Measurements from ENCODE around the gene SMC5. TPM values are rescaled to one million over a fixed set of nuclear protein-coding genes. Genes with fewer than 3 reads are reported as not detected.

Gene SMC5
- total and polyA plus RNA-seq, 12 donors, result 6.9 to 16.4 (median 12.5) TPM

DNA sequence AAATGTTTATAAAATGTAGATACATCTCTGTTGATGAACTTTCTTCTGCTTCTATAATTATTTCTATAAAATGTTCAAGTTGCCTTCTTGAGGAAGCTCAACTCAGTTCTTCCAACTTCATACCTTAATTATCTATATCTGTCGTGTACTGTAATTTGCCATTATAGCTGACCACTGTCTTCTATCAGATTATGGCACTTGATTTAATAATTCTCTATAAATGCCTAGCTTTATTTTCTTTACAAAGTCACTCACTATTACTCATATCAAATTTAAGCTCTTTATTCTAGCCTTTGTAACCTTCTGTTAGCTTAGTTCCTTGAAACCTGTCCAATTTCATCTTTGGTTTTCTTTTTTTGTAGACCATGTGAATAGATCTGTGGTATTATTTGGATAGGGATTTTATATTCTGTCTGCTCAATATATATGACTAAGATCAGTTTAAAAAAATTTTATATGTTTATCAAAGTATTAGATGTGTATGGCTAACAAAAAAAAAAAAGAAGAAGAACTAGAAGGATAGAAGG, 39.5 kb downstream of the SMC5 start:
- DNase-seq (no peak), ATAC-seq (no peak)
- Histone ChIP-seq H3K36me3 (peaks cover 0 to 76% (median 32%) of the 10 kb centered on the region in 9 donors), H3K27me3 (no peaks in the 10 kb centered on the region), H3K4me1 (no peaks in the 10 kb centered on the region), H3K27ac (no peak overlapping the region), H3K9me3 (no peaks in the 10 kb centered on the region), H3K4me3 (no peak overlapping the region)
- TF ChIP-seq, protein P1, sequence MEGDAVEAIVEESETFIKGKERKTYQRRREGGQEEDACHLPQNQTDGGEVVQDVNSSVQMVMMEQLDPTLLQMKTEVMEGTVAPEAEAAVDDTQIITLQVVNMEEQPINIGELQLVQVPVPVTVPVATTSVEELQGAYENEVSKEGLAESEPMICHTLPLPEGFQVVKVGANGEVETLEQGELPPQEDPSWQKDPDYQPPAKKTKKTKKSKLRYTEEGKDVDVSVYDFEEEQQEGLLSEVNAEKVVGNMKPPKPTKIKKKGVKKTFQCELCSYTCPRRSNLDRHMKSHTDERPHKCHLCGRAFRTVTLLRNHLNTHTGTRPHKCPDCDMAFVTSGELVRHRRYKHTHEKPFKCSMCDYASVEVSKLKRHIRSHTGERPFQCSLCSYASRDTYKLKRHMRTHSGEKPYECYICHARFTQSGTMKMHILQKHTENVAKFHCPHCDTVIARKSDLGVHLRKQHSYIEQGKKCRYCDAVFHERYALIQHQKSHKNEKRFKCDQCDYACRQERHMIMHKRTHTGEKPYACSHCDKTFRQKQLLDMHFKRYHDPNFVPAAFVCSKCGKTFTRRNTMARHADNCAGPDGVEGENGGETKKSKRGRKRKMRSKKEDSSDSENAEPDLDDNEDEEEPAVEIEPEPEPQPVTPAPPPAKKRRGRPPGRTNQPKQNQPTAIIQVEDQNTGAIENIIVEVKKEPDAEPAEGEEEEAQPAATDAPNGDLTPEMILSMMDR (IDR thresholded peaks at IDR 0.05), result no peak
- 94 to 97% methylated on average over 1 of the region's 1 CpG for WGBS, 2 donors
- intact Hi-C loops (cut with DNase I), result loop anchor here in 1 of 10 donors (5.0 kb wide), 1 partner anchor 156 kb away; no protein-coding TSS in a partner anchor

DNA sequence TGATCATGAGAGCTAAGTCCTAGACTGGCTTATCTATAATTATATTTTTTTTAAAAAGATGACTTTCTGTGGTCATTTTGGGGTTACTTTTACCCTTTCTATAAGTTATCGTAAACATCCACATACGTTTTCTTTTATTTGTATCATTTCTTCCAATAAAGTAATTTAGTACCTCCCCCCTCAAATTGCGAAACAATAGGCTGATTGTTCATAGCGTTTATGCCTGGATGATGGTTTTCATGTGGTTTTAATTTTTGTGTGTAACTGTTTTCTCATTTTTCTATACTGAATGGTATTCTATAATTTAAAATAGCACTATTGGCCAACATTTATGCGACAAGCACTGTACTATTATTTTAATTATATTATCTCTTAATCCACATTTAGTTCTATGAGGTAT, 44.5 kb downstream of the SMC5 start:
- Histone ChIP-seq H3K27me3 (no peaks in the 10 kb centered on the region), H3K4me1 (no peaks in the 10 kb centered on the region), H3K27ac (no peak overlapping the region), H3K9me3 (no peaks in the 10 kb centered on the region), H3K36me3 (peaks cover 0 to 100% (median 44%) of the 10 kb centered on the region in 9 donors), H3K4me3 (no peak overlapping the region)
- TF ChIP-seq, protein P1 (IDR thresholded peaks at IDR 0.05), result no peak
- ATAC-seq, result no peak
- intact Hi-C loops (cut with DNase I), result no loop called here
- WGBS, 2 donors, result 85 to 89% methylated on average over 5 of the region's 5 CpGs
- no peak for DNase-seq

DNA sequence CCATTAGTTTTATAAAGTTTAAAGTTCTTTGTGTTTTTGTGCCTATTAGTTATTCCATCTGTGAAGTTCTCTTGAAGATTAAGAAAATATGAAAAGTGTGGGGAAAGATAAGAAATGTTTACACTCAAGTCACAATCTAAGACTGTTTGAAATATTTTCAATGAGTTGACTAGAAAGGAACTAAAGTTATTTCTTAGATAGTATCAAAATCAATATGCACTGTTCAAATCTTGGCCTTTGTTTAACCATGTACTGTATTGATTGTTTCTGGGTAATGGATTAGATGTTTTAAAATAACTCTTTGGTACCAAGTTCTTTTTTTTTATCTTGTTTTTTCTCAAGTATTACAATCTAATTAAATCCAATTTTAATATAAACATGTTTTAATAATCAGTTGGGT, 46.0 kb downstream of the SMC5 start:
- H3K27me3 ChIP-seq, result no peaks in the 10 kb centered on the region
- ATAC-seq, result no peak
- no peak overlapping the region for H3K4me3 ChIP-seq
- H3K9me3 ChIP-seq, result no peaks in the 10 kb centered on the region
- no peaks in the 10 kb centered on the region for H3K4me1 ChIP-seq
- no peak for DNase-seq
- intact Hi-C loops (cut with DNase I), result no loop called here
- peaks cover 0 to 99% (median 39%) of the 10 kb centered on the region in 9 donors for H3K36me3 ChIP-seq
- TF ChIP-seq, protein P1 (IDR thresholded peaks at IDR 0.05), result no peak
- H3K27ac ChIP-seq, result no peak overlapping the region

DNA sequence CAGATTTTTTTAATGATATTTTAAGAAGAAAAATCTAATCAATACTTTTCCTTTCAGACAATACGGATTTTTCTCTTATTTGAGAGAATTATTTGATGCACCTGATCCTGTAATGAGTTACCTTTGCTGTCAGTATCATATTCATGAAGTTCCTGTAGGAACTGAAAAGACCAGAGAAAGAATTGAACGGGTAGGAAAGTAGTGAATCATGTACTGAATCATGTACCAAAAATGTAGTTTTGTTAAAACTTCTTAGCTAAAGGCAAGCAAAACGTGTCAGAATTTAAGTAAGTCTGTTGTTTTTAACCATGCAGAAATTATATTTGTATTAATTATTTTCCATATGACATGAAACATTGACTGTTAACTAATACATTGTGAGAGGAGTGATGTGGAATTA, 56.6 kb downstream of the SMC5 start:
- Histone ChIP-seq H3K4me1 (no peaks in the 10 kb centered on the region), H3K36me3 (peaks cover 0 to 100% (median 25%) of the 10 kb centered on the region in 9 donors), H3K27ac (no peak overlapping the region), H3K4me3 (no peak overlapping the region), H3K9me3 (peaks cover 0 to under 1% (median 0%) of the 10 kb centered on the region in 11 donors), H3K27me3 (no peaks in the 10 kb centered on the region)
- no peak for DNase-seq
- no peak for ATAC-seq
- intact Hi-C loops (cut with DNase I), result no loop called here
- WGBS, 2 donors, result 94 to 95% methylated on average over 3 of the region's 3 CpGs
- TF ChIP-seq, protein P1 (IDR thresholded peaks at IDR 0.05), result no peak

Measured in heart right ventricle (tissue), 16 donors.